Effector CD4-positive, alpha-beta T cell (primary cell): ENCODE data around the gene C14orf119.

Experiments
- DNase-seq: peaks from one replicate; pipeline ENCODE4 v3.0.0-alpha.2; 2020

C14orf119 gene

GRCh38 chr14:23060536-23061260 is 34.6 kb upstream of the C14orf119 start:
- no peak for DNase-seq

GRCh38 chr14:23062002-23062401 is 33.3 kb upstream of the C14orf119 start:
- no peak for DNase-seq

- no peak for DNase-seq
Observed at GRCh38 chr14:23063601-23064000, 31.7 kb upstream of the C14orf119 start.

GRCh38 chr14:23066368-23066767 is 28.9 kb upstream of the C14orf119 start:
- DNase-seq = no peak

- no peak for DNase-seq
Observed at GRCh38 chr14:23066855-23067744, 28.2 kb upstream of the C14orf119 start.

- DNase-seq = no peak
Observed at GRCh38 chr14:23067847-23068788, 27.2 kb upstream of the C14orf119 start.

GRCh38 chr14:23068789-23069412 is 26.4 kb upstream of the C14orf119 start:
- peak; percentile 67 for DNase-seq

- no peak for DNase-seq
Observed at GRCh38 chr14:23069413-23069806, 25.9 kb upstream of the C14orf119 start.

GRCh38 chr14:23070262-23071129 is 24.8 kb upstream of the C14orf119 start:
- DNase-seq = no peak

- peak; percentile 66 for DNase-seq
Observed at GRCh38 chr14:23071244-23071920, 23.9 kb upstream of the C14orf119 start.

- DNase-seq = no peak
Observed at GRCh38 chr14:23071921-23072539, 23.3 kb upstream of the C14orf119 start.

GRCh38 chr14:23074906-23075305 is 20.4 kb upstream of the C14orf119 start:
- no peak for DNase-seq

- DNase-seq = no peak
Observed at GRCh38 chr14:23076785-23077408, 18.4 kb upstream of the C14orf119 start.

- DNase-seq = no peak
Observed at GRCh38 chr14:23077962-23078361, 17.3 kb upstream of the C14orf119 start.

GRCh38 chr14:23078692-23079116 is 16.6 kb upstream of the C14orf119 start:
- no peak for DNase-seq

- DNase-seq = no peak
Observed at GRCh38 chr14:23079716-23080115, 15.6 kb upstream of the C14orf119 start.

GRCh38 chr14:23080474-23080873 is 14.8 kb upstream of the C14orf119 start:
- DNase-seq = no peak

GRCh38 chr14:23085458-23085857 is 9.8 kb upstream of the C14orf119 start:
- DNase-seq = no peak

- DNase-seq = no peak
Observed at GRCh38 chr14:23086565-23086964, 8.7 kb upstream of the C14orf119 start.
